HG03442 (cell line): ENCODE data around the gene RNASEL.

Experiments used
- ATAC-seq: cut with Tn5 transposase; IDR thresholded peaks from one replicate; pipeline ENCODE4 v1.9.1; 2021; ENCODE audit warnings: mild to moderate bottlenecking, moderate library complexity; ENCODE audit not compliant: unreplicated experiment

RNASEL gene

GRCh38 chr1:182601416-182601786 is 12.3 kb upstream of the RNASEL start:
- no peak for ATAC-seq

GRCh38 chr1:182600745-182601415 is 11.8 kb upstream of the RNASEL start:
- ATAC-seq: no peak

GRCh38 chr1:182600036-182600713 is 11.1 kb upstream of the RNASEL start:
- ATAC-seq: no peak

GRCh38 chr1:182599339-182599738 is 10.3 kb upstream of the RNASEL start:
- ATAC-seq: no peak

- no peak for ATAC-seq
Measured at GRCh38 chr1:182598296-182598695, 9.2 kb upstream of the RNASEL start.

- no peak for ATAC-seq
Measured at GRCh38 chr1:182596934-182597333, 7.9 kb upstream of the RNASEL start.

- ATAC-seq: no peak
Measured at GRCh38 chr1:182595641-182596240, 6.7 kb upstream of the RNASEL start.

GRCh38 chr1:182589931-182590330 is 875 bp upstream of the RNASEL start:
- ATAC-seq: no peak

- ATAC-seq: no peak
Measured at GRCh38 chr1:182589520-182589919, 464 bp upstream of the RNASEL start.

- ATAC-seq: no peak
Measured at GRCh38 chr1:182587666-182588499, 1.2 kb downstream of the RNASEL start.

GRCh38 chr1:182587093-182587492 is 2.0 kb downstream of the RNASEL start:
- no peak for ATAC-seq

- no peak for ATAC-seq
Measured at GRCh38 chr1:182586380-182586779, 2.7 kb downstream of the RNASEL start.

- no peak for ATAC-seq
Measured at GRCh38 chr1:182584746-182585145, 4.3 kb downstream of the RNASEL start.

- no peak for ATAC-seq
Measured at GRCh38 chr1:182580736-182581135, 8.3 kb downstream of the RNASEL start.

GRCh38 chr1:182575540-182576149 is 13.4 kb downstream of the RNASEL start:
- ATAC-seq: no peak

- no peak for ATAC-seq
Measured at GRCh38 chr1:182574156-182574555, 14.9 kb downstream of the RNASEL start.

GRCh38 chr1:182570611-182570970 is 18.5 kb downstream of the RNASEL start:
- ATAC-seq: no peak

GRCh38 chr1:182569939-182570610 is 19.0 kb downstream of the RNASEL start:
- ATAC-seq: no peak

- ATAC-seq: no peak
Measured at GRCh38 chr1:182568647-182569284, 20.3 kb downstream of the RNASEL start.

GRCh38 chr1:182567629-182568028 is 21.4 kb downstream of the RNASEL start:
- no peak for ATAC-seq
